SIG-M5 (cell line): ENCODE measurements around the gene IL12A.

Experiments used
- DNase-seq: peaks from one replicate; lab custom pipeline; 2025; lab: John Stamatoyannopoulos, UW

Gene IL12A

DNA sequence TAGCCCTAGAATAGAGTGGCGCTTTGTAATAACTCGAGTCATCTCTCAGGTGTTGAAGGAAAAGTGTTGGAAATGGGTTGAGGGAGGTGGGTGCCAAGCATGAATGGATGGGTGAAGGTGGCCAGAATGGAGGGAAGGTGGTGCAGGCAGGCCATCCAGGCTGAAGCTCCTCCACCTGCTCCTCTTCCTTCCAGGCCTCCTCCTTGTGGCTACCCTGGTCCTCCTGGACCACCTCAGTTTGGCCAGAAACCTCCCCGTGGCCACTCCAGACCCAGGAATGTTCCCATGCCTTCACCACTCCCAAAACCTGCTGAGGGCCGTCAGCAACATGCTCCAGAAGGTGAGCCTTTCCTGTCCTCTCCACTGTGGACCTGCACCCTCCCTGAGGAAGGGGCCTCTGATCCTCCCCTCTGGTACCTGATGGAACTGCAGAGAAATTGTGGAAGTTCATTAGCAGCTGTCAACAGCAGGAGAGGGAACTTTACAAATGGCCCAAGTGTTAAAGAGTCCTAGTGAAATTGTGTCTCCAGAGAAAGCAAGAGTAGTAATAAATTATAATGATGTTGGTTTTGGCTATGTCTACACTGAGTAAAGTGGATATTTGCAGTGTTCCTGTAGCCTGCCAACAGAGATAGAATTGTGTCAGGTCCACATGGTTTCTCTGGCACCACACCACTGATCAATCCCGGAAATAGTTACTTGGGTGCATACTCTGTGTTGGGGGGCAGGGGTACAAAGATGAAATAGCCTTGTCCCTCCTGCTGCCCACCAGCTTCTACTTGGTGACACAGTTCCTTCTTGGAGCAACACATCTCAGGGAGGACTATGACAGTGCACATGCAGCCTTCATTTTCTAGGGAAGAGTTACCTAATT, 1.6 kb downstream of the IL12A start:
- DNase-seq, result no peak

GRCh38 chr3:159991591-159991990, 3.0 kb downstream of the IL12A start:
- no peak for DNase-seq

DNA sequence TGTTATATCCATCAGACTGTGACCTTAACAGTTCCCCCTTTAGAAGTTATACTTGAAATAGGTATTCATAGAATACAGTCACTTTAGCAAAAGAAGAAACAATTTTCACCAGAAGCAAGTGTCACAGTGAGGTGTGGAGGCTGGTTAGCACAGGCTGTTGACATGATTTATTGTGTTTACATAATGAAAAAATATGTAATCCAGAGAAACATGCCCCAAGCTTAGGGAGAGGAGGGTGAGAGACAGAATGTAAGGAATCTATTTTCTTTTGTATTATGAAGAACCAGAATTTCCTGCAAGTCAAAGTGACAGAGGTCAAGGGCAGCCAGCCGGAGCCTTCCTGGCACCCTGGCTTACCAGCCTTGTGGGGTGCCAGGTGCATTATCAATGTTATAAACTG, 4.0 kb downstream of the IL12A start:
- DNase-seq, result no peak

DNA sequence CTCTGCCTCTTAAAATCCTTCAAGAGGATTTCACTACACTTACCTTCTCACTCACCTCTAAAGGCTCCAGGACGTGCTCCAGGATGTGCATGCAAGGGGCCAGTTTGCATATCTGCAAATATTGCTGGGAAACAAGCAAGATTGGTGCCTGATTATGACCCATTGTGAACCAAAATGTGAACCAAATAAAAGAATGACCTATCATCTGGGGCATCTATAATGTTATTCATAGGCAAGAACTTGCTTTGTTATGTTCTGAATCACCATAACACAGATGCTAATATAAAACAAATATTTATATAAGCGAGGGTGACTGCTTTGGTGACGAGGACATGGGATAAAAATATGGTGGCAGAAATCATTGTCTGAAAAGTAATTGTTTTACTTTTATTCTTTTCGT, 5.5 kb downstream of the IL12A start:
- no peak for DNase-seq

- DNase-seq, result no peak
Observed at GRCh38 chr3:159995091-159995490, 6.5 kb downstream of the IL12A start.

DNA sequence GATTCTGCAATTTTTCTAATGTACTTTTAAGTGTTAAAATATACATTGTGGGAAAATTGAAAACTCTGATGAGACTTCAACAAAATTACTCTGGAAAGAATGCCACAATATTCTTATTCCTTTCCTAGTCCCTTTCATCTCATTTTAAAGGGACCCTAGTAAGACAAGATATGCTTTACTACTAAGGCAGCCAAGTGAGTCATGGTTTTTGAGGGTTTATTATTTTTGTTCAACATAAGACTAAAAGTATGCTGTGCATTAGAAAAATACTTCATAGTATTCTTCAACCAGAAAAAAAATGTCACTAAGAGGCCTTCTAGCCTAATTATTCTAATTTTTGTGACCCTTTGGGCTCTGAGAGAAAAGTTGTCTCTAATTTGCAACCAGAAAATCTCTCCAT, 7.4 kb downstream of the IL12A start:
- DNase-seq, result no peak

DNA sequence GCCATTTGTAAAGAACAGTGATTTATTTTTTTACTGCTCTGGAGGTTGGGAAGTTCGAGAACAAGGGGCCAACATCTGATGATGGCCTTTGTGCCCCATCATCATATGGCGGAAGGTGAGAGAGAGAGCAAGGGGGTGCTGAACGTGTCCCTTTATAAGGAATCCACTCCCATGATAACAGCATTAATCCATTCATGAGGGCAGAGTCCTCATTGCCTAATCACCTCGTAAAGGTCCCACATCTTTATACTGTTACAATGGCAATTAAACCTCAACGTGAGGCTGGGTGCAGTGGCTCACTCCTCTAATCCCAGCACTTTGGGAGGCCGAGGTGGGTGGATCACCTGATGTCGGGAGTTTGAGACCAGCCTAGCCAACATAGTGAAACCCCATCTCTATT, 8.3 kb downstream of the IL12A start:
- no peak for DNase-seq

GRCh38 chr3:160001148-160001760, 12.6 kb downstream of the IL12A start:
- no peak for DNase-seq

- no peak for DNase-seq
Observed at GRCh38 chr3:160001850-160002623, 13.4 kb downstream of the IL12A start.

DNA sequence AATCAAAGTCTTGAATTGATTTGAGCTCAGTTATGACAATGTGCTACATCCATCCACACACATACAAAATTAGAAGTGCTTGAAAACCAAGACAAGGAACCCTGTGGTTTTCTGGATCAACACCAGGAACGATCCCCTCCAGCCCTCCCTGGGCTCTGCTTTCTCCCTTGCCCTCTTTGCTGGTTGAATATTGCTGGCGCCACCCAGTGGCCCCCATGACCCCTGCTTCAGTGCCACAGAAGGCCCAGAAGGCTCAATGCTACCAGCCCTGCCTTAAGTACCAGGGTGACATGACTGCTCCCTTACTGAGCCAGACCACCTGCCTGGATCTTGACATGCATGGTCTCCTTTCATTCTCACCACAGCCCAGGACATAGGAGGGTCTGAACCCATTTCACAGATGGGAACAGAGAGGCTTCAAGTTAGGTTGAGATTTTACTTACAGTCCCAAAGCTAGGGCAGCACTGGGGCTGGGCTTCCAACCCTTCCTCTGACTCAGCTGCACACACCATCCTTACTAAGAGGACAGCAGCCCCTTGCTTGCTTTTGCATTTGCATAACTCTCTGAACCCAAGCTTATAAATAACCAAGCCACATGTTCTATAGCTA, 15.0 kb downstream of the IL12A start:
- no peak for DNase-seq

- no peak for DNase-seq
Observed at GRCh38 chr3:160005004-160005403, 16.4 kb downstream of the IL12A start.

DNA sequence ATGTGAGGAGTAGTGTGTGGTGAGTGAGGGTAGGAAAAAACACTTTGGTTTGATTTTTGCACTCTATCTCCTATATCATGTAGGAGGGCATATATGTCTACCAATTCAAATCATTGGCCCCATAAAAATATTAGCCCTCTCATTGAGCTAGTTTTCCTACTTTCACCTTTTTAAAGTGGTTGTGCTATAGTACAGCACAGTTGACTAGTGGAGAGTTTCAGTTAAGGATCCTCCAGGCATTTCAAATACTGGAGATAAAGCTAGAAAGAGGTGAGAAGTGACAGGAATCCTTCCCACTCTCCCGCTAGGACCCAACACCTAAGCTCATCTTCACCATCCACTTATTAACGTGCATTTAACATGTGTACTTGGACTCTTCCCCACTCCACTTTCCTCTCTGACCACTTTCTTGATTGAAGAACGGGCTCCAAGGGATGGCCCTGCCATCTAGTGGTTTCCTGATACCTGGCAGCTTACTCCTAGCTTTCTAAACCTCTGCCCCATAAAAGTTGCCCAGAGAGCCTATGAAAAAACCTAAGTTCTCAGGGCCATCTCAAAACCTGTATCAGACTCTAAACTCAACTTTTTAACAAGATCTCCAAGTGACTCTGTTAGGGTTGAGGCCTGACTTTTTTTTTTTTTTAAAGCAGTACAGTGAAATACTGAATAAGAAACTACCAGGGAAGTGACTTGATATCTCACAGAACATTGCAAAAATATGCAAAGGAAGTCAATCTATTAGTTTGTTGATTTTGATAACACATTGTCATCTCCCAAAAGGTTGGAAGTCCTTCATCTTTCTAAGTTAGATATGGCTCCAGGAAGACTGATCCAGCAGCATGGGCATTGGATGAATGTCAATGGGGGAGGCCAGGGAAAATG, 17.9 kb downstream of the IL12A start:
- DNase-seq, result no peak

DNA sequence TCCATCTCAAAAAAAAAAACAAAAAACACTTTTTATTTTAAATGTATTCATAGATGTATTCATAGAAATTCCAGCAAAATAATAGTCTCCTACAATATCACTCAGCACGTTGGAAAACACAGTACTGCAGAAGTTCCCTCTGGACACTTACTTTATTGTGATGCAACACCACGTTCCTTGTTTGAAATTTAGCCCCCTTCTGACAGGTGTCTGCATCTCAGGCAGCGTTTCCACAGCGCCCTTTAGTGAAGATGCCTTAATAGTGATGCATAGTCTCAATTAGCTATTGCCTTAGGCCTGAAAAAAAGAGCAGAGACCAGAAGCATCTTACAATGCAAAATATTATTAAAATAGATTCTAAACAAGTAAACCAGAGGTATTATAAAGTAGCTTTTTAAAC, 20.3 kb downstream of the IL12A start:
- DNase-seq, result no peak

GRCh38 chr3:160009525-160009924, 20.9 kb downstream of the IL12A start:
- DNase-seq, result no peak

- no peak for DNase-seq
Observed at GRCh38 chr3:160010578-160010977, 21.9 kb downstream of the IL12A start.

DNA sequence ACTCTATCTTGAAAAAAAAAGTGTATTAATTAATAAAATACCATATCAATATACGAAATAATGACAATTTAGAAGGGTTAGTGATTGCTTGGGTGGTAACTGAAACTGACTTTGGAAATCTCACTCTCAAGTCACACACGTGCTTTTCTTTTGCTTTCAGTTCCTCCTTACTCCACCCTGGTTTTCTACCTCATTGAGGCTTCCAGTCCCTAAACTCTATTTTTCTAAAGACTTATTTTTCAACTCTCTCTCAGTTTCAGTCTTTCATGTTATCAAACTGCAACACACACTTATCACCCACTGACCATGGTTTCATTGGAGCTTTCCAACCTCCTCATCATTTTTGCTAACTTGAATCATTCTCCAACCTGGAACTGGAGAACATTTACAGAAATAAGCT, 23.5 kb downstream of the IL12A start:
- DNase-seq, result no peak

GRCh38 chr3:160016972-160017371, 28.3 kb downstream of the IL12A start:
- DNase-seq, result no peak

DNA sequence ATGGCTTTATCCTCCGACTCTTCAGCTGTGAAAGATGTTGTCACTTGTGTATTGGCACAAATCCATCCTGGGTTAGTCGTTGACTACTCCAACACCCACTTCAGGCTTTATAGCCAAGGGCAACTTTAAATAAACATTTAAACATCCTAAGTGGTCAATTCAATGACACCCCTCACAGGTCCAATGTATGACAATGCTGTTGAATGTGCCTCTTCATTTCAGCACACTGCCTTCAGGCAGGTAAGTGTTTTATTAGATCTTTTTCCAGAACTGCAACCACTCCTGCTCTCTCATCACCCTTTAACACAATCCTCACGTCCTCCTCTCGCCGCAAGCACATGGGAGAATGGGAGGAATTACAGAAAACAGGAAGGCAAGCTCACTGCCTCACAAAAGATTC, 30.3 kb downstream of the IL12A start:
- DNase-seq, result no peak

GRCh38 chr3:160020057-160020711, 31.5 kb downstream of the IL12A start:
- no peak for DNase-seq

- DNase-seq, result no peak
Observed at GRCh38 chr3:160022068-160022467, 33.4 kb downstream of the IL12A start.

- DNase-seq, result no peak
Observed at GRCh38 chr3:160023476-160023875, 34.8 kb downstream of the IL12A start.
